NT2/D1 (cell line): ENCODE results near the gene OR10V1.

ENCODE experiments used
- DNase-seq: peaks from one replicate; pipeline ENCODE4 v3.0.0-alpha.2; 2011; ENCODE audit warnings: low read depth, low spot score
- H3K27me3 ChIP-seq: 2 replicates; pipeline ENCODE4 v1.6.0; 2011; ENCODE audit warnings: mild to moderate bottlenecking; ENCODE audit not compliant: insufficient read length, insufficient read depth
- H3K36me3 ChIP-seq: 2 replicates; pipeline ENCODE4 v1.6.1; 2011; ENCODE audit warnings: mild to moderate bottlenecking, low read length, mixed read lengths; ENCODE audit not compliant: insufficient read depth, insufficient read length
- H3K4me1 ChIP-seq: 2 replicates; pipeline ENCODE4 v1.5.1; 2011; ENCODE audit not compliant: insufficient read depth, insufficient read length
- H3K4me3 ChIP-seq: 2 replicates; pipeline ENCODE4 v1.5.1; 2011; ENCODE audit warnings: low read depth; ENCODE audit not compliant: insufficient read length
- H3K9ac ChIP-seq: 2 replicates; pipeline ENCODE4 v1.6.0; 2011; ENCODE audit warnings: low read depth; ENCODE audit not compliant: insufficient read length
- H3K9me3 ChIP-seq: 2 replicates; pipeline ENCODE4 v1.5.1; 2011; ENCODE audit warnings: mild to moderate bottlenecking, low read length; ENCODE audit not compliant: insufficient read depth
- SUZ12 ChIP-seq: IDR thresholded peaks from 2 replicates; pipeline ENCODE4 v1.6.1; 2011; ENCODE audit not compliant: insufficient read length, insufficient read depth; ENCODE audit errors: extremely low read depth
- YY1 ChIP-seq: IDR thresholded peaks from 2 replicates; pipeline ENCODE4 v1.6.1; 2011; ENCODE audit not compliant: insufficient read length, insufficient read depth
- ZNF274 ChIP-seq: IDR thresholded peaks from 2 replicates; pipeline ENCODE4 v1.6.1; 2011; ENCODE audit warnings: mild to moderate bottlenecking, low read depth, low read length

Gene OR10V1

GRCh38 chr11:59728913-59729312, 15.3 kb upstream of the OR10V1 start:
- H3K4me3 ChIP-seq = no peak overlapping the region
- no peaks in the 10 kb centered on the region for H3K9me3 ChIP-seq
- no peaks in the 10 kb centered on the region for H3K4me1 ChIP-seq
- no peaks in the 10 kb centered on the region for H3K36me3 ChIP-seq
- no peaks in the 10 kb centered on the region for H3K27me3 ChIP-seq
- DNase-seq = no peak
- no peak for TF ChIP-seq ZNF274
- no peak for TF ChIP-seq YY1
- TF ChIP-seq SUZ12 = no peak
- H3K9ac ChIP-seq = no peak overlapping the region

GRCh38 chr11:59728154-59728553, 14.5 kb upstream of the OR10V1 start:
- no peak for DNase-seq
- no peak overlapping the region for H3K9ac ChIP-seq
- TF ChIP-seq SUZ12 (no peak), YY1 (no peak)
- no peaks in the 10 kb centered on the region for H3K36me3 ChIP-seq
- no peak overlapping the region for H3K4me3 ChIP-seq
- H3K4me1 ChIP-seq = no peaks in the 10 kb centered on the region
- no peaks in the 10 kb centered on the region for H3K9me3 ChIP-seq
- no peaks in the 10 kb centered on the region for H3K27me3 ChIP-seq

GRCh38 chr11:59727426-59727825, 13.8 kb upstream of the OR10V1 start:
- no peak for DNase-seq
- Histone ChIP-seq H3K9ac (no peak overlapping the region), H3K9me3 (no peaks in the 10 kb centered on the region), H3K4me3 (no peak overlapping the region), H3K36me3 (no peaks in the 10 kb centered on the region), H3K4me1 (no peaks in the 10 kb centered on the region), H3K27me3 (no peaks in the 10 kb centered on the region)
- TF ChIP-seq SUZ12 (no peak), ZNF274 (no peak), YY1 (no peak)

DNA sequence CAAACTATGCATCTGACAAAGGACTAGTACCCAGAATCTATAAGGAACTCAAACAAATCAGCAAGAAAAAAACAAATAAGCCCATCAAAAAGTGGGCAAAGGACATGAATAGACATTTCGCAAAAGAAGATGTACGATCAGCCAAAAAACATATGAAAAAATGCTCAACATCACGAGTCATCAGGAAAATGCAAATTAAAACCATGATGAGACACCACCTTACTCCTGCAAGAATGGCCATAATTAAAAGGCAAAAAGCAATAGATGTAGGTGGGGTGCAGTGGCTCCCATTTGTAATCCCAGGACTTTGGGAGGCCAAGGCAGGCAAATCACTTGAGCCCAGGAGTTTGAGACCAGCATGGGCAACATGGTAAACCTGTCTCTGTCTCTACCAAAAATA, 10.4 kb upstream of the OR10V1 start:
- Histone ChIP-seq H3K4me3 (no peak overlapping the region), H3K4me1 (no peaks in the 10 kb centered on the region), H3K9me3 (no peaks in the 10 kb centered on the region), H3K9ac (no peak overlapping the region), H3K36me3 (no peaks in the 10 kb centered on the region), H3K27me3 (no peaks in the 10 kb centered on the region)
- DNase-seq = no peak
- TF ChIP-seq SUZ12 = no peak
- TF ChIP-seq YY1 = no peak
- no peak for TF ChIP-seq ZNF274

DNA sequence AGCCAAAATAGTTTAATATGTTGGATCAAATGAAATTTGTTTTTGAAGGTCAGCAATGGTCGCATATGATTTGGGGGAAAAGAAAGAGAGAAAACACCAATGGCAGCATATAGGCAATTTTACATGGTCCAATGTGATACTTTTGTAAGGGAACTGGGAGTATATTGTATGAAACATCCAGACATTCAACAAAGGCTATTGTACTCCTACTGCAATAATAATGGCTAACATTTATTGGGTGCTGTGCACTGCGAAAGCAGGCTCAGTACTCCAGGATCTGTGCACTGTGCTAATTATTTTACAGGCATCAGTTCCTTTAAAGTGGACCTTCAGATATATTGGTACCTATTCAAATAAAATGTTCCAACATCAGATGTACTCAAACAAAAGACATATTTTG, 5.9 kb upstream of the OR10V1 start:
- no peaks in the 10 kb centered on the region for H3K27me3 ChIP-seq
- H3K4me1 ChIP-seq = no peaks in the 10 kb centered on the region
- no peak overlapping the region for H3K9ac ChIP-seq
- no peaks in the 10 kb centered on the region for H3K9me3 ChIP-seq
- DNase-seq = no peak
- no peaks in the 10 kb centered on the region for H3K36me3 ChIP-seq
- no peak overlapping the region for H3K4me3 ChIP-seq
- TF ChIP-seq ZNF274 (no peak), SUZ12 (no peak), YY1 (no peak)

DNA sequence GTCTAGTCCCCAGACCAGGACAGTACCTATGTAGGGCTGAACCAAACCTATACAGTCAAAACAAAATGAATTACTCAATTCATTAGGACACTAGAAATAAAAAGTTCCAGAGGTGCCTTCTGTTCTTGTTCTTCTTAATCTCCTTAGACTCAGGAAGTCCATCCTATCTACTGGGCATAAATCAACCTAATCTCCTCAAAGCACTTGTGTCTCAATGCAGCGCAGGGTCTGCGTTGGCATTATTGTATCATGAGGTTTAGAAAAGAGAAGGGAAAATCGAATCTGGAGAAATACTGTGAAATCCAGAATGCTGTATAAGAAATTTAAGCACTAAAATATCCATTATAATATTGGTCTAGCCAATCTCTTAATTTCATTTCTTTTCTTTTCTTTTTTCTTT, 2.4 kb upstream of the OR10V1 start:
- Histone ChIP-seq H3K9ac (no peak overlapping the region), H3K9me3 (no peaks in the 10 kb centered on the region), H3K27me3 (no peaks in the 10 kb centered on the region), H3K4me1 (no peaks in the 10 kb centered on the region), H3K4me3 (no peak overlapping the region), H3K36me3 (no peaks in the 10 kb centered on the region)
- TF ChIP-seq ZNF274 (no peak), YY1 (no peak), SUZ12 (no peak)
- no peak for DNase-seq

DNA sequence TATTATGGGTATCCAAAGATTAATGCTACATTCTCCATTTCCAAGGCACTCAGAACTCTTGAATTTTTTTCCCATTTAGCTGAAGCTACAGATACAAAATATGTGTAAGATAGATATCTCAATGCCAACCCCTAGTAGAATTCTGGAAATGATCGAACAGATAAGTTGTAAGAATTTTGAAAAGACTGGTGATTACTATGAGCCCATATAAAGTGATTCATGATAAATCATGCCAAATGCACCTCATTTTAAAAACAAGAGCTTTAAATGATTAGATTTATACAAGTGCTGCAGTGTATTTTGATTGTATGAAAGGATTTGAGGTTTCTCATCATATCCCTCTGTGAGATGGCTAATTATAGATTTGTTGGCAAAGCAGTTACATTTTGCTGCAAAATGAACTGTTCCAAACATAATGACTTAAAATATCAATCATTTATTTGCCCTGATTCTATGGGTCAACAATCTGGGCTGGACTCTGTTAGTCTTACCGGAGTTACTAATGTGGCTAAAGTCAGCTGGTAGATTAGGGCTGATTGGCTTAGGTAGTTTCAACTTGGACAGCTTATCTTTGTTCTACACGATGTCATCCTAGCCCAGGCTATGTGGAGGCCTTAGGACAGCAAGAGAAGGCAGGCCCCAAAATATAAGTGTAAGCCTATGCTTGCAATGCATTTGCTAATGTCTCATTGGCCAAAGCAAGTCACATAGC, 3.4 kb downstream of the OR10V1 start:
- H3K9me3 ChIP-seq = no peaks in the 10 kb centered on the region
- no peaks in the 10 kb centered on the region for H3K36me3 ChIP-seq
- no peak for DNase-seq
- TF ChIP-seq ZNF274 (no peak), SUZ12 (no peak), YY1 (no peak)
- no peaks in the 10 kb centered on the region for H3K4me1 ChIP-seq
- no peaks in the 10 kb centered on the region for H3K27me3 ChIP-seq
- no peak overlapping the region for H3K4me3 ChIP-seq
- H3K9ac ChIP-seq = no peak overlapping the region
